Sigmoid colon (tissue), 7 donors: ENCODE data around the gene BTG2. TPM values are rescaled to one million over a fixed set of nuclear protein-coding genes. Genes with fewer than 3 reads are reported as not detected.

Experiments
- DNase-seq: peaks from one replicate; pipeline ENCODE4 v3.0.0-alpha.2; 2019
- H3K27ac ChIP-seq, 4 donors: fragments of 200-600 bp; sonication (generic); one replicate each; pipeline ENCODE4 v1.5.1; 2016 to 2019; ENCODE audit warnings: mild to moderate bottlenecking in 1 of 4
- H3K27me3 ChIP-seq, 3 donors: fragments of 200-600 bp; sonication (generic); one replicate each; pipeline ENCODE4 v1.5.1; 2019; ENCODE audit warnings: mild to moderate bottlenecking in 1 of 3
- H3K36me3 ChIP-seq, 4 donors: fragments of 200-600 bp; sonication (generic); one replicate each; pipeline ENCODE4 v1.5.1; 2016 to 2019
- H3K4me1 ChIP-seq, 4 donors: fragments of 200-600 bp; sonication (generic); one replicate each; pipeline ENCODE4 v1.5.1; 2017 to 2019
- H3K4me3 ChIP-seq, 4 donors: fragments of 200-600 bp; sonication (generic); one replicate each; pipeline ENCODE4 v1.5.1; 2017 to 2019; ENCODE audit warnings: mild to moderate bottlenecking in 2 of 4, moderate library complexity in 1 of 4
- H3K9me3 ChIP-seq, 4 donors: fragments of 200-600 bp in 3 of 4; sonication (generic) in 3 of 4; one replicate each; pipeline versions ENCODE4 v1.5.1 to v1.6.1; 2013 to 2019
- CTCF ChIP-seq, 4 experiments: fragments of 450-650 bp in 3 of 4; fragments of 200-600 bp in 1 of 4; IDR thresholded peaks; one replicate each; pipeline ENCODE4 v1.5.1; 2016 to 2019; ENCODE audit warnings: antibody characterized with exemption in 4 of 4, mild to moderate bottlenecking in 3 of 4, moderate library complexity in 2 of 4
- EP300 ChIP-seq, 4 donors: sonication (generic); formaldehyde crosslinking; IDR thresholded peaks; one replicate each; pipeline ENCODE4 v1.6.1; 2017; ENCODE audit warnings: antibody characterized with exemption in 4 of 4
- POLR2A ChIP-seq, 2 donors: fragments of 450-650 bp; IDR thresholded peaks; one replicate each; pipeline ENCODE4 v1.6.1; 2016; ENCODE audit warnings: antibody characterized with exemption in 2 of 2, mild to moderate bottlenecking in 2 of 2, moderate library complexity in 2 of 2
- POLR2AphosphoS5 ChIP-seq, 4 donors: sonication (generic); formaldehyde crosslinking; IDR thresholded peaks; one replicate each; pipeline ENCODE4 v1.6.1; 2017; ENCODE audit warnings: antibody characterized with exemption in 4 of 4
- WGBS, 2 donors: extraction: QIAGEN DNeasy Blood & Tissue Kit; methylation state at CpG; one replicate each; pipeline ENCODE4 v1.1.7; 2013; 5-methylcytosine and 5-hydroxymethylcytosine counted together
- intact Hi-C: fragments of 100-400 bp; cut with DNase I; formaldehyde crosslinking; loops from one replicate; pipeline ENCODE4 v1.15.1; 2023
- polyA plus RNA-seq, 3 donors: library from polyadenylated mRNA; stranded (reverse); fragments of 200-250 nt; gene quantifications; one replicate each; pipeline ENCODE4 v1.2.3, GENCODE V29; 2013
- total RNA-seq, 4 donors: library from RNA; depleted of rRNA; stranded (reverse); fragments of >200 nt; gene quantifications; one replicate each; pipeline ENCODE4 v1.1.0, GENCODE V29; 2016
- donor health status: healthy with polysubstance abuse.
- donor health status: Bipolar disorder and iron deficiency.
- donor health status: healthy.

Gene BTG2
- total and polyA plus RNA-seq, 7 donors: 37.2 to 397 (median 81.0) TPM

GRCh38 chr1:203290261-203291089, 14.8 kb upstream of the BTG2 start:
- H3K9me3 ChIP-seq: no peaks in the 10 kb centered on the region
- 3 to 10% methylated on average over 31 of the region's 31 CpGs for WGBS, 2 donors
- H3K4me3 ChIP-seq: peak overlapping the region in 3 of 4 donors; percentile 35 to 39 (median 38)
- TF ChIP-seq EP300 (IDR thresholded peaks at IDR 0.05) (peak in 3 of 4 donors; percentile 76 to 98 (median 93)), POLR2A (IDR thresholded peaks at IDR 0.05) (peak; percentile 64 to 83), CTCF (IDR thresholded peaks at IDR 0.05) (no peak), POLR2AphosphoS5 (IDR thresholded peaks at IDR 0.05) (peak; percentile 81 to 96 (median 88))
- H3K27me3 ChIP-seq: no peaks in the 10 kb centered on the region
- peak overlapping the region; percentile 90 to 94 (median 92) for H3K27ac ChIP-seq
- intact Hi-C loops: no loop called here
- DNase-seq: peak; percentile 99
- no peaks in the 10 kb centered on the region for H3K36me3 ChIP-seq
- peaks cover 0 to 47% (median 43%) of the 10 kb centered on the region in 4 donors for H3K4me1 ChIP-seq

GRCh38 chr1:203291201-203292096, 13.9 kb upstream of the BTG2 start:
- no peak overlapping the region for H3K4me3 ChIP-seq
- H3K27ac ChIP-seq: peak overlapping the region; percentile 90 to 94 (median 92)
- H3K27me3 ChIP-seq: no peaks in the 10 kb centered on the region
- intact Hi-C loops: no loop called here
- no peaks in the 10 kb centered on the region for H3K36me3 ChIP-seq
- DNase-seq: peak; percentile 82
- peaks cover 0 to 41% (median 35%) of the 10 kb centered on the region in 4 donors for H3K4me1 ChIP-seq
- no peaks in the 10 kb centered on the region for H3K9me3 ChIP-seq
- 19 to 57% methylated on average over 17 of the region's 17 CpGs for WGBS, 2 donors
- TF ChIP-seq CTCF (IDR thresholded peaks at IDR 0.05) (no peak), EP300 (IDR thresholded peaks at IDR 0.05) (no peak), POLR2AphosphoS5 (IDR thresholded peaks at IDR 0.05) (peak; percentile 8 to 73 (median 26)), POLR2A (IDR thresholded peaks at IDR 0.05) (no peak)

- no peak for TF ChIP-seq CTCF (IDR thresholded peaks at IDR 0.05)
- TF ChIP-seq POLR2A (IDR thresholded peaks at IDR 0.05): no peak
- no peak for TF ChIP-seq POLR2AphosphoS5 (IDR thresholded peaks at IDR 0.05)
- TF ChIP-seq EP300 (IDR thresholded peaks at IDR 0.05): no peak
These were observed 9.5 kb upstream of the BTG2 start for GRCh38 chr1:203295796-203296195.

GRCh38 chr1:203296460-203297073, 8.8 kb upstream of the BTG2 start:
- no peak overlapping the region for H3K27ac ChIP-seq
- no peaks in the 10 kb centered on the region for H3K36me3 ChIP-seq
- WGBS, 2 donors: 81 to 92% methylated on average over 7 of the region's 7 CpGs
- H3K27me3 ChIP-seq: no peaks in the 10 kb centered on the region
- peaks cover 0 to 2% (median 0%) of the 10 kb centered on the region in 4 donors for H3K4me1 ChIP-seq
- TF ChIP-seq POLR2A (IDR thresholded peaks at IDR 0.05): no peak
- no peak for TF ChIP-seq CTCF (IDR thresholded peaks at IDR 0.05)
- no peak for TF ChIP-seq EP300 (IDR thresholded peaks at IDR 0.05)
- TF ChIP-seq POLR2AphosphoS5 (IDR thresholded peaks at IDR 0.05): no peak
- intact Hi-C loops: no loop called here
- DNase-seq: no peak
- H3K9me3 ChIP-seq: no peaks in the 10 kb centered on the region
- H3K4me3 ChIP-seq: no peak overlapping the region

More at GRCh38 chr1:203295796-203296195, 9.5 kb upstream of the BTG2 start:
- H3K27me3 ChIP-seq: no peaks in the 10 kb centered on the region
- WGBS, 2 donors: 75 to 90% methylated on average over 1 of the region's 1 CpG
- H3K4me1 ChIP-seq: peaks cover 0 to 10% (median 6%) of the 10 kb centered on the region in 4 donors
- H3K36me3 ChIP-seq: no peaks in the 10 kb centered on the region
- H3K27ac ChIP-seq: no peak overlapping the region
- no peak for DNase-seq
- H3K4me3 ChIP-seq: no peak overlapping the region
- H3K9me3 ChIP-seq: no peaks in the 10 kb centered on the region
- intact Hi-C loops: no loop called here
